ENCODE results near the gene PAF1.

Gene PAF1

DNA sequence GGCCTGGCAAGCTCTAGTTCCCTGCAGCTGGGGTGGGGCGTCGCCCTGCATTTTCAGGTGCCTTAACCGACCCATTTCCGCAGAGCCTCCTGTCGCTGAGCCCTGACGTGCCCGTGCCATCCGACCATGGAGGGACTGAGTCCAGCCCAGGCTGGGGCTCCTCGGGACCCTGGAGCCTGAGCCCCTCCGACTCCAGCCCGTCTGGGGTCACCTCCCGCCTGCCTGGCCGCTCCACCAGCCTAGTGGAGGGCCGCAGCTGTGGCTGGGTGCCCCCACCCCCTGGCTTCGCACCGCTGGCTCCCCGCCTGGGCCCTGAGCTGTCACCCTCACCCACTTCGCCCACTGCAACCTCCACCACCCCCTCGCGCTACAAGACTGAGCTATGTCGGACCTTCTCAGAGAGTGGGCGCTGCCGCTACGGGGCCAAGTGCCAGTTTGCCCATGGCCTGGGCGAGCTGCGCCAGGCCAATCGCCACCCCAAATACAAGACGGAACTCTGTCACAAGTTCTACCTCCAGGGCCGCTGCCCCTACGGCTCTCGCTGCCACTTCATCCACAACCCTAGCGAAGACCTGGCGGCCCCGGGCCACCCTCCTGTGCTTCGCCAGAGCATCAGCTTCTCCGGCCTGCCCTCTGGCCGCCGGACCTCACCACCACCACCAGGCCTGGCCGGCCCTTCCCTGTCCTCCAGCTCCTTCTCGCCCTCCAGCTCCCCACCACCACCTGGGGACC lies 16.9 kb upstream of the PAF1 start:
- Histone ChIP-seq H2AK5ac (ENCODE audit: low read length) (no peak overlapping the region), H4K8ac (ENCODE audit: low read depth, low read length) (no peak overlapping the region), H2BK120ac (ENCODE audit: low read depth, low read length) (no peak overlapping the region), H3K4me3 (ENCODE audit: low read length) (peak overlapping the region; percentile 97), H3K9ac (ENCODE audit: low read length) (peak overlapping the region; percentile 99), H3K79me2 (ENCODE audit: control insufficient read depth, insufficient read depth, low read length) (peaks cover 22% of the 10 kb centered on the region), H3K23ac (ENCODE audit: low read length) (peak overlapping the region; percentile 73), H3K4ac (ENCODE audit: low read depth, low read length) (no peak overlapping the region), H2BK15ac (replicated peaks; ENCODE audit: low read depth) (no peak overlapping the region), H3K18ac (ENCODE audit: low read length) (peak overlapping the region; percentile 9), H3K27ac (ENCODE audit: low read depth, low read length) (peak overlapping the region; percentile 25), H2BK5ac (ENCODE audit: low read length) (no peak overlapping the region), H3K4me2 (ENCODE audit: low read length) (peak overlapping the region; percentile 4), H3K56ac (ENCODE audit: low read length) (peak overlapping the region; percentile 97), H3K4me1 (ENCODE audit: control insufficient read depth, low read depth, low read length) (peaks cover 13% of the 10 kb centered on the region), H4K5ac (ENCODE audit: low read length) (no peak overlapping the region), H3K36me3 (ENCODE audit: control insufficient read depth, insufficient read depth, low read length) (no peaks in the 10 kb centered on the region), H3K27me3 (ENCODE audit: insufficient read depth, low read length, poor library complexity) (no peaks in the 10 kb centered on the region), H3K79me1 (ENCODE audit: low read length) (no peaks in the 10 kb centered on the region)
- no peak for DNase-seq
- WGBS (ENCODE audit: extremely low coverage, insufficient coverage, low lambda C conversion rate), result no CpG with 5 or more reads among the region's 40 CpGs

DNA sequence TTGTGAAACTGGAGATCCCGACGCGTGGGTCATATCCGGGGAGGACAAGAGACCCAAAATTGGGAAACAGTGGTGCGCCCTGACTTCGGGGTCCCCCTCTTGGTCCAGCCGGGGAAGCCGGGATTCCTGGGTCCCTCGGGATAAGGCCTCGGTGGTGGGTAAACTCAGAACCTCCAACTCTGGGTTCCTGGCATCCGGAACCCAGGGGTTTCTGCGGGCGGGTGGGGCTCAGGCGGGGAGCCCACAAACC lies 16.4 kb upstream of the PAF1 start:
- Histone ChIP-seq H3K23ac (ENCODE audit: low read length) (peak overlapping the region; percentile 94), H3K18ac (ENCODE audit: low read length) (peak overlapping the region; percentile 9), H3K4me1 (ENCODE audit: control insufficient read depth, low read depth, low read length) (peaks cover 14% of the 10 kb centered on the region), H3K79me1 (ENCODE audit: low read length) (no peaks in the 10 kb centered on the region), H3K27me3 (ENCODE audit: insufficient read depth, low read length, poor library complexity) (no peaks in the 10 kb centered on the region), H3K4me3 (ENCODE audit: low read length) (peak overlapping the region; percentile 97), H2BK15ac (replicated peaks; ENCODE audit: low read depth) (no peak overlapping the region), H4K8ac (ENCODE audit: low read depth, low read length) (no peak overlapping the region), H3K36me3 (ENCODE audit: control insufficient read depth, insufficient read depth, low read length) (no peaks in the 10 kb centered on the region), H3K4me2 (ENCODE audit: low read length) (peak overlapping the region; percentile 82), H2AK5ac (ENCODE audit: low read length) (no peak overlapping the region), H2BK5ac (ENCODE audit: low read length) (peak overlapping the region; percentile 62), H3K27ac (ENCODE audit: low read depth, low read length) (peak overlapping the region; percentile 25), H3K56ac (ENCODE audit: low read length) (peak overlapping the region; percentile 97), H4K5ac (ENCODE audit: low read length) (no peak overlapping the region), H3K4ac (ENCODE audit: low read depth, low read length) (peak overlapping the region; percentile 27), H2BK120ac (ENCODE audit: low read depth, low read length) (no peak overlapping the region), H3K9ac (ENCODE audit: low read length) (peak overlapping the region; percentile 99), H3K79me2 (ENCODE audit: control insufficient read depth, insufficient read depth, low read length) (peaks cover 21% of the 10 kb centered on the region)
- no CpG with 5 or more reads among the region's 14 CpGs for WGBS (ENCODE audit: extremely low coverage, insufficient coverage, low lambda C conversion rate)
- no peak for DNase-seq

DNA sequence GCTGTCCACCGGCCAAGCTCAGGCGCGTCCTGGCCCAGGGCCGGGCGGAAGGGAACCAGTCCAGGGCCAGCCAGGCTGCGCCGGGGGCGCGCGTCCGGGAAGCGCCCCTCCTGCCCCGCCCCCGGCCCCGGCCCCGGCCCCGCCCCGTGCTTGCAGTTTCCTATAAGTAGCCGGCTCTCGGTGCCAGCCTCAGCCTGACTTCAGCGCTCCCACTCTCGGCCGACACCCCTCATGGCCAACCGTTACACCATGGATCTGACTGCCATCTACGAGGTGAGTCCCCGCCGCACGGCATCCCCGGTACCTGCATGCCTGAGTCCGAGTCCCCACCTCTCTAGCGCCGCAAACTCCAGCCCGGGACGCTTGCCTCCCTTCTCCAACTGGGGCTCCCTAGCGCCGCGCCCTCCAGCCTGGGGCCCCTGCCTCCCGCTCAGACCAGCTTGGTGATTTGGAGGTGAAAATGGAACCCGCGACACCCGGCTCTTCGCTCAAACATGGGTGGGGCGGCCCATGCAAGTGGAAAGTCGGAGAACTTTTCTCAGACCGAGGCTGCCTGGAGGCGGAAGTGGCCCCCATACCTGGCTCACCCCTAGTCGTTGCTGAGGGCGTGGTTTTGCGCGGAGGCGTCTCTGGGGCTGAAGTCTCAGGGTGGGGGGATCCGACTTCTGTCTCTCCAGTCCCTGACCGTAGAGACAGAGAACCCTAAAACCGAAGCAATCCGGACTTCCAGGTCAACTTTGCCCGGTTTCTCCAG lies 15.9 kb upstream of the PAF1 start, which contains the start of gene ZFP36:
Gene ZFP36 (plus strand): TSS at position 192 of the 754 bp plus-strand sequence. CDS start 58 bp downstream, at position 250.
- WGBS (ENCODE audit: extremely low coverage, insufficient coverage, low lambda C conversion rate), result no CpG with 5 or more reads among the region's 56 CpGs
- Histone ChIP-seq H3K36me3 (ENCODE audit: control insufficient read depth, insufficient read depth, low read length) (no peaks in the 10 kb centered on the region), H2BK120ac (ENCODE audit: low read depth, low read length) (no peak within 1 kb of the TSS)

DNA sequence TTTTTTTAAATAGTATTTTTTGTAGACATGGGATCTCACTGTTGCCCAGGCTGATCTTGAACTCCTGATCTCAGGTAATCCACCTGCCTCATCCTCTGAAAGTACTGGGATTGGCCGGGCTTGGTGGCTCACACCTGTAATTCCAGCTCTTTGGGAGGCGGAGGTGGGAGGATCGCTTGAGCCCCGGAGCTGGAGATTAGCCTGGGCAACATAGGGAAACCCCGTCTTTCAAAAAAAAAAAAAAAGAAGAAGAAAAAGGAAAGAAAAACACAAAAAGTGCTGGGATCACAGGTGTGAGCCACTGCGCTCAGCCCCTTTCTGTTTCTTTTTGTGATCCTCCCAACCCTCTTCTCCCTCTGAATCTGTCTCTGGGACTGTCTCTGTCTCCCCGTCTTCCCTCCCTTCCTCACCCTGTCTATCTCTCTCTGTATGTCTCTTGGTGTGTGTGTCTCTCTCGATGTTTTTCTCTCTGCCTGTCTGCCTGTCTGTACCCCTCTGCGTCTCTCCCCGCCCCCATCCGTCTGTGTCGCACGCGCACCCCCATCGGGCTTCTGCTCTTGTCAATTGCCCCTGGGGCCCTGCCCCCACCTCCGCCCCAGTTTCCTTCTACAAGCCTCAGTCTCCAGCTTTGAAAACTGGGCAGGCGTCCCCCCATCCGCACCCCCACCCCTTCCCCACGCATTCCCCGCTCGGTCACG lies 15.2 kb upstream of the PAF1 start:
- H2BK5ac ChIP-seq (ENCODE audit: low read length), result no peak overlapping the region
- DNase-seq, result no peak
- WGBS (ENCODE audit: extremely low coverage, insufficient coverage, low lambda C conversion rate), result no CpG with 5 or more reads among the region's 22 CpGs
- no peak overlapping the region for H2BK120ac ChIP-seq (ENCODE audit: low read depth, low read length)
- H3K4me1 ChIP-seq (ENCODE audit: control insufficient read depth, low read depth, low read length), result peaks cover 21% of the 10 kb centered on the region
- H3K18ac ChIP-seq (ENCODE audit: low read length), result peak overlapping the region; percentile 51
- H3K79me1 ChIP-seq (ENCODE audit: low read length), result no peaks in the 10 kb centered on the region
- no peak overlapping the region for H4K5ac ChIP-seq (ENCODE audit: low read length)
- no peaks in the 10 kb centered on the region for H3K27me3 ChIP-seq (ENCODE audit: insufficient read depth, low read length, poor library complexity)
- H3K56ac ChIP-seq (ENCODE audit: low read length), result peak overlapping the region; percentile 78
- H3K36me3 ChIP-seq (ENCODE audit: control insufficient read depth, insufficient read depth, low read length), result no peaks in the 10 kb centered on the region
- H3K79me2 ChIP-seq (ENCODE audit: control insufficient read depth, insufficient read depth, low read length), result peaks cover 21% of the 10 kb centered on the region
- no peak overlapping the region for H3K27ac ChIP-seq (ENCODE audit: low read depth, low read length)
- H4K8ac ChIP-seq (ENCODE audit: low read depth, low read length), result no peak overlapping the region
- H2AK5ac ChIP-seq (ENCODE audit: low read length), result no peak overlapping the region
- no peak overlapping the region for H2BK15ac ChIP-seq (replicated peaks; ENCODE audit: low read depth)
- peak overlapping the region; percentile 22 for H3K4me3 ChIP-seq (ENCODE audit: low read length)
- no peak overlapping the region for H3K23ac ChIP-seq (ENCODE audit: low read length)
- no peak overlapping the region for H3K4ac ChIP-seq (ENCODE audit: low read depth, low read length)
- H3K4me2 ChIP-seq (ENCODE audit: low read length), result peak overlapping the region; percentile 33
- peak overlapping the region; percentile 43 for H3K9ac ChIP-seq (ENCODE audit: low read length)

More for the DNA sequence above, 15.9 kb upstream of the PAF1 start, which contains the start of gene ZFP36:
- peak within 1 kb of the TSS; percentile 94 for H3K23ac ChIP-seq (ENCODE audit: low read length)
- peak within 1 kb of the TSS; percentile 81 for H2BK5ac ChIP-seq (ENCODE audit: low read length)
- H3K9ac ChIP-seq (ENCODE audit: low read length), result peak within 1 kb of the TSS; percentile 99
- H2BK15ac ChIP-seq (replicated peaks; ENCODE audit: low read depth), result no peak within 1 kb of the TSS
- H3K18ac ChIP-seq (ENCODE audit: low read length), result peak within 1 kb of the TSS; percentile 51
- peaks cover 18% of the 10 kb centered on the region for H3K4me1 ChIP-seq (ENCODE audit: control insufficient read depth, low read depth, low read length)
- H3K27me3 ChIP-seq (ENCODE audit: insufficient read depth, low read length, poor library complexity), result no peaks in the 10 kb centered on the region
- H3K79me2 ChIP-seq (ENCODE audit: control insufficient read depth, insufficient read depth, low read length), result peaks cover 21% of the 10 kb centered on the region
- H3K56ac ChIP-seq (ENCODE audit: low read length), result peak within 1 kb of the TSS; percentile 97
- H3K4me3 ChIP-seq (ENCODE audit: low read length), result peak within 1 kb of the TSS; percentile 97
- no peaks in the 10 kb centered on the region for H3K79me1 ChIP-seq (ENCODE audit: low read length)
- H2AK5ac ChIP-seq (ENCODE audit: low read length), result no peak within 1 kb of the TSS
- H3K27ac ChIP-seq (ENCODE audit: low read depth, low read length), result peak within 1 kb of the TSS; percentile 71
- H4K8ac ChIP-seq (ENCODE audit: low read depth, low read length), result no peak within 1 kb of the TSS
- H3K4ac ChIP-seq (ENCODE audit: low read depth, low read length), result peak within 1 kb of the TSS; percentile 27
- no peak within 1 kb of the TSS for H4K5ac ChIP-seq (ENCODE audit: low read length)
- peak within 1 kb of the TSS; percentile 82 for H3K4me2 ChIP-seq (ENCODE audit: low read length)
- DNase-seq, result peak; percentile 84

DNA sequence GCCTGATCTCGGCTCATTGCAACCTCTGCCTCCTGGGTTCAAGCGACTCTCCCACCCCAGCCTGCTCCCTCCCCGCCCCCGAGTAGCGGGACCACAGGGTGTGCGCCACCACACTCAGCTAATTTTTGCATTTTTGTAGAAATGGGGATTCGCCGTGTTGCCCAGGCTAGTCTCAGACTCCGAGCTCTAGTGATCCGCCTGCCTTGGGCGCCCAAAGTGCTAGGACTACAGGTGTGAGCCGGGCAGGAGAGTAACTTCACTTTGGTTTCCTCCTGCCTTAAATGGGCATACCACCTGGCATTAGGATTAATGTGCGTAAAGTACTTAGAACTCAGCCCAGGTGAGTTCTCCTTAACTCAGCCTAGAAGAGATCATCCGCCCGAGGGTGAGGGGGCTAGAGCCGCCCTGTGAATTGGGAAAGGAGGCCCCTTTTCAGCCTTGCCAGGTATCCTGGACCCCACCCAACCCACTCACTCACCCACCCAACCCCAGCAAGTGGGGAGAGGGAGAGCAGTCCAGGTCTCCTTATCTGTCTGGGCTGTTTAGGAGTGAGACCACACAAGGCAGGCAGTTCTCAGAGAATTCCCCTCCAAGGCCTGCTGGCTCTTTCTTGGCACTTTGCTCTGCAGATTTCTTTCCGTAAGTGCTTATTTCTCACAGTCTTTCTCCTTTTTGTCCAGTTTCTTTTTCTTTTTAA lies 14.5 kb upstream of the PAF1 start:
- H3K4me3 ChIP-seq (ENCODE audit: low read length), result no peak overlapping the region
- H3K4me2 ChIP-seq (ENCODE audit: low read length), result no peak overlapping the region
- peaks cover 15% of the 10 kb centered on the region for H3K4me1 ChIP-seq (ENCODE audit: control insufficient read depth, low read depth, low read length)
- no peak overlapping the region for H2BK5ac ChIP-seq (ENCODE audit: low read length)
- H4K5ac ChIP-seq (ENCODE audit: low read length), result no peak overlapping the region
- no peak for DNase-seq
- no peaks in the 10 kb centered on the region for H3K27me3 ChIP-seq (ENCODE audit: insufficient read depth, low read length, poor library complexity)
- WGBS (ENCODE audit: extremely low coverage, insufficient coverage, low lambda C conversion rate), result no CpG with 5 or more reads among the region's 17 CpGs
- no peaks in the 10 kb centered on the region for H3K79me1 ChIP-seq (ENCODE audit: low read length)
- H3K79me2 ChIP-seq (ENCODE audit: control insufficient read depth, insufficient read depth, low read length), result peaks cover 21% of the 10 kb centered on the region
- no peaks in the 10 kb centered on the region for H3K36me3 ChIP-seq (ENCODE audit: control insufficient read depth, insufficient read depth, low read length)
- no peak overlapping the region for H2AK5ac ChIP-seq (ENCODE audit: low read length)
- no peak overlapping the region for H3K23ac ChIP-seq (ENCODE audit: low read length)
- H4K8ac ChIP-seq (ENCODE audit: low read depth, low read length), result no peak overlapping the region
- no peak overlapping the region for H3K9ac ChIP-seq (ENCODE audit: low read length)
- H2BK15ac ChIP-seq (replicated peaks; ENCODE audit: low read depth), result no peak overlapping the region
- no peak overlapping the region for H3K27ac ChIP-seq (ENCODE audit: low read depth, low read length)
- H2BK120ac ChIP-seq (ENCODE audit: low read depth, low read length), result no peak overlapping the region
- no peak overlapping the region for H3K4ac ChIP-seq (ENCODE audit: low read depth, low read length)
- H3K56ac ChIP-seq (ENCODE audit: low read length), result no peak overlapping the region
- no peak overlapping the region for H3K18ac ChIP-seq (ENCODE audit: low read length)
